Left ventricle myocardium inferior (tissue), 1 donor: ENCODE measurements around the gene FOXO3. TPM values are rescaled to one million over a fixed set of nuclear protein-coding genes. Genes with fewer than 3 reads are reported as not detected.

Experiments
- DNase-seq: peaks from one replicate; pipeline ENCODE4 v3.0.0-alpha.2; 2020
- H3K27ac ChIP-seq: fragments of 200-600 bp; replicated peaks from 2 replicates; pipeline ENCODE4 v1.8.0; 2021
- H3K27me3 ChIP-seq: fragments of 200-600 bp; 2 replicates; pipeline ENCODE4 v1.8.0; 2021; ENCODE audit warnings: low read depth
- H3K36me3 ChIP-seq: fragments of 200-600 bp; 2 replicates; pipeline ENCODE4 v1.8.0; 2021
- H3K4me1 ChIP-seq: fragments of 200-600 bp; 2 replicates; pipeline ENCODE4 v1.8.0; 2021
- H3K4me3 ChIP-seq: fragments of 200-600 bp; 2 replicates; pipeline ENCODE4 v1.8.0; 2021; ENCODE audit warnings: mild to moderate bottlenecking, moderate library complexity
- H3K9me3 ChIP-seq: fragments of 200-600 bp; replicated peaks from 2 replicates; pipeline ENCODE4 v1.8.0; 2021
- intact Hi-C: fragments of 100-400 bp; cut with micrococcal nuclease; formaldehyde crosslinking; loops from one replicate; pipeline ENCODE4 v1.11.0; 2022
- total RNA-seq: library from RNA; stranded (reverse); fragmentation: NEBNext Ultra II Directional; extraction: Animal tissue kit (Norgen Biotek cat#: 25700); gene quantifications from one replicate; pipeline ENCODE4 v1.2.1, GENCODE V29; 2021
- TF ChIP-seq, protein P1 (sequence below): fragments of 200-600 bp; IDR thresholded peaks from 2 replicates; pipeline ENCODE4 v1.8.0; 2021; ENCODE audit warnings: antibody characterized with exemption, mild to moderate bottlenecking, borderline replicate concordance
- donor health status: DM: no; HTN: yes; CAD: no; lungs with severe emphysema.

FOXO3 gene
- total RNA-seq, 1 donor from 2014 or later = 34.8 TPM

DNA sequence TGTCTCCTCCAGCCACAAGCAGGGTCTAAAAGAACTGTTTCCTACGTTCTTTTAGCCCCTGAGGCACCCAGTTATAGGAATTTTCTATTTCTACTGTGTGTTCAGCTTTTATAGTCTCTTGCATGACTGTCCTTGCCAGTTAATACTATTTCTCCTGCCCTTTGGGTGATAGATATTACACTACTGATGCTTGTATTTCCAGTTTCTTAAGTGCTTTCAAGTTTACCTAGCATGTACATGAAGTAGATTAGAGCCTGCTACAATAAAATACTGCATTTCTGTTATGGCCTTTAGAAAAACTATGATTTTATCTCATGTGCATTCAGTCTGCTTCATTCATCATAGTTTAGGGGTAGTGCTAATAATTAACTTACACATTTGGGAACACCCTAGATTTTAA is 89.6 kb downstream of the FOXO3 start:
- H3K4me1 ChIP-seq = peaks cover 100% of the 10 kb centered on the region
- TF ChIP-seq, protein P1, sequence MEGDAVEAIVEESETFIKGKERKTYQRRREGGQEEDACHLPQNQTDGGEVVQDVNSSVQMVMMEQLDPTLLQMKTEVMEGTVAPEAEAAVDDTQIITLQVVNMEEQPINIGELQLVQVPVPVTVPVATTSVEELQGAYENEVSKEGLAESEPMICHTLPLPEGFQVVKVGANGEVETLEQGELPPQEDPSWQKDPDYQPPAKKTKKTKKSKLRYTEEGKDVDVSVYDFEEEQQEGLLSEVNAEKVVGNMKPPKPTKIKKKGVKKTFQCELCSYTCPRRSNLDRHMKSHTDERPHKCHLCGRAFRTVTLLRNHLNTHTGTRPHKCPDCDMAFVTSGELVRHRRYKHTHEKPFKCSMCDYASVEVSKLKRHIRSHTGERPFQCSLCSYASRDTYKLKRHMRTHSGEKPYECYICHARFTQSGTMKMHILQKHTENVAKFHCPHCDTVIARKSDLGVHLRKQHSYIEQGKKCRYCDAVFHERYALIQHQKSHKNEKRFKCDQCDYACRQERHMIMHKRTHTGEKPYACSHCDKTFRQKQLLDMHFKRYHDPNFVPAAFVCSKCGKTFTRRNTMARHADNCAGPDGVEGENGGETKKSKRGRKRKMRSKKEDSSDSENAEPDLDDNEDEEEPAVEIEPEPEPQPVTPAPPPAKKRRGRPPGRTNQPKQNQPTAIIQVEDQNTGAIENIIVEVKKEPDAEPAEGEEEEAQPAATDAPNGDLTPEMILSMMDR = no peak
- no peaks in the 10 kb centered on the region for H3K9me3 ChIP-seq
- no peaks in the 10 kb centered on the region for H3K36me3 ChIP-seq
- H3K27ac ChIP-seq = peak overlapping the region; percentile 94
- intact Hi-C loops = loop anchor here (10.0 kb wide), 1 partner anchor 86 kb away; the partner anchor contains the start of gene FOXO3
- H3K27me3 ChIP-seq = no peaks in the 10 kb centered on the region
- no peak overlapping the region for H3K4me3 ChIP-seq
- no peak for DNase-seq

DNA sequence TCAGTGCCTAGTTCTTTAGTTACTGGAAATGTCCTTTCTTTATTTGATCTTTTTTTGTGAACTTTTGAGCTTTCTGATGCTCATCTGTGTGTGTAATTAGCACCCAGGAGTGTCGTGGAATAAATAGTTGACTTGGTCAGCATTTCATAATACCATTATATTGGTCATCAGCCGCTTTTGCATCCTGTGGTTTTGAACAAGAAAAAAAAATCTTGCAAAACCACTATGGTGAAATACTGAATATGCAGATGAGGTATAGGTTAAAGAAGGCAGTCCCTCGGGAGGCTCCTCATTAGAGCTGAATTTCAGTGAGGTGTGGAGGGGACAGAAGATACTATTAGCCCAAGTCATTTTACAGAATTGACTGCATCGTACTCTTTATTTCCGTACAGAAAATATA is 90.1 kb downstream of the FOXO3 start:
- no peaks in the 10 kb centered on the region for H3K9me3 ChIP-seq
- no peak for DNase-seq
- H3K27ac ChIP-seq = peak overlapping the region; percentile 94
- H3K36me3 ChIP-seq = no peaks in the 10 kb centered on the region
- H3K4me3 ChIP-seq = no peak overlapping the region
- intact Hi-C loops = loop anchor here (10.0 kb wide), 1 partner anchor 86 kb away; the partner anchor contains the start of gene FOXO3
- no peaks in the 10 kb centered on the region for H3K27me3 ChIP-seq
- TF ChIP-seq, protein P1 = no peak
- peaks cover 100% of the 10 kb centered on the region for H3K4me1 ChIP-seq

DNA sequence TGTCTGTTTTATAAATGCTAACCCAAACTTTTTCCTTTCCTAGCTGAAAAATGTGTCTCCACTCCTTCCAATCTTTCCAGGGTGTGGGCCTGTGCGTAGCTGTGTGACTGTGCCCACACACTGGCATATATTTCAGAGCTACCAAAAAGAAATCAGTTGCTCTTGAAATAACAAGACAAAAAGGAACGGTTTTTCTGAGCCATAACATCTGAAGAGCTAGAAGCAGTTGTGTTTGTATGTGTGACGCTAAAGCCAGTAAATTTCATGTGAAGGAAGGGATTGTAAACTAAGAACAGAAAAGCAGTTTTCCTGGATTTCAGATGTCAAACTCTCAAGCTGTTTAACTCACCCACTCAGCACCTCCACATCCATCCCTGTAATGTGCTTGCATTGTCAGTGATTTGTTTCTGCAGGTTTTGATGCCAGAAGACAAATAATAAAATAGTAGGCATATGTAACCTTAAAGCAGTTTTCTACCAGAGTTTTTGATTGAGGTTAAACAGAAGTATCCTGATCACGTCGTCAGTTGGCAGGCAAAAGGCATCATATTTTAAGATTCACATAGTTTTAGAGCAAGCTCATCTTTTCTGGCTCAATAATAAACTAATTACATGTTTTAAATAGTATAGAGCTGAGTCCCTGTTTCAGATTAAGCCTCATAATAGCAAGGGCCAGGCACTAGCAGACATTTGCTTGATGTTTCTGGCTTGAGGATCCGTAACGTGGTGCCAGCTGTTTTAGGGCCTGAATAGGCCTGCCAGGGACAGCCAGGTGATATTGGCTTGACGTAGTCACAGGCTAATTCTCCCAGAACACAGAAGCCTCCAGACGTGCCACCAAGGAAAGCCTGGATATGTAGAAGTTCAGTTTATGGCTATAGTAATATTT is 90.9 kb downstream of the FOXO3 start:
- H3K27me3 ChIP-seq = no peaks in the 10 kb centered on the region
- intact Hi-C loops = loop anchor here (10.0 kb wide), 1 partner anchor 87 kb away; the partner anchor contains the start of gene FOXO3
- H3K4me1 ChIP-seq = peaks cover 100% of the 10 kb centered on the region
- H3K9me3 ChIP-seq = no peaks in the 10 kb centered on the region
- DNase-seq = peak; percentile 36
- H3K36me3 ChIP-seq = no peaks in the 10 kb centered on the region
- peak overlapping the region; percentile 94 for H3K27ac ChIP-seq
- TF ChIP-seq, protein P1 = no peak
- no peak overlapping the region for H3K4me3 ChIP-seq

DNA sequence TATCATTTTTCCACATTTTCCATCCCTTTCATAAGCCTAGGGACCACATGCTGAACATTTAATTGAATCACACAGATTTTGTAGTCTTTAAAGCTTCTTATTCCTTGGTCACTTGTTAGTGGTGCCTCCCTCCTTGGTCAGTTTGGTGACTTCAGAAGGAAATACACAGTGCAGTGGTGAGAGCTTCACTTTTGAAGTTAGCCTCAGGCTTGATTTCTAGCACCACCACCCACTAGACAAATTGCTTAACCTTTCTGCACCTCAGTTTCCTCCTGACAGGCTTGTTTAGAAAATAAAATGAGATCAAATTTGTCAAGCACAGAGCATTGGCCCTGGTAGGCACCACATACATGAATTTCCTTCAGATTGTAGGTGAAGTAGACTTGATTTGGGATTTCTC is 91.7 kb downstream of the FOXO3 start:
- no peak for DNase-seq
- TF ChIP-seq, protein P1 = no peak
- Histone ChIP-seq H3K4me1 (peaks cover 100% of the 10 kb centered on the region), H3K36me3 (no peaks in the 10 kb centered on the region), H3K27ac (peak overlapping the region; percentile 94), H3K27me3 (no peaks in the 10 kb centered on the region), H3K9me3 (no peaks in the 10 kb centered on the region), H3K4me3 (no peak overlapping the region)
- intact Hi-C loops = loop anchor here (10.0 kb wide), 1 partner anchor 88 kb away; the partner anchor contains the start of gene FOXO3

DNA sequence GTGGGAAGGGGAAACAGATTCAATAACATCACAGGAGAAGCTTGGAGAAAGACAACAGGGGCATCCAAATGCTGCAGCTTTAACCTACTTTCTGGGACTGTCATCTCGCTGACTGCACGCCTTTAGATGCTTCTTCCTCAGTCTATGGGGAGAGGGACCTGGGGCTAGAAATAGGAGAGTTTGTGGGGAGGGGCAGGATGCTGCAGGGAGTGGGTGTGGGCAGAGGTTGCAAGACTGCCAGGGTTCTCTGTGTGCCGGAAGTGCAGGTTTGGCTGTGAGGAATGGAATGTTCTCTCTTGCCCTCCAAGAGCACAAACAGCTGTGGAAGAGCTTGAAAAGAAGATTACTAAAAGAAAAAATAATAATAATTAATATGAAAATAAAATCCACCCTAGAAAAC is 93.2 kb downstream of the FOXO3 start:
- peak; percentile 78 for DNase-seq
- Histone ChIP-seq H3K27ac (peak overlapping the region; percentile 94), H3K4me3 (peak overlapping the region; percentile 18), H3K27me3 (no peaks in the 10 kb centered on the region), H3K4me1 (peaks cover 97% of the 10 kb centered on the region), H3K9me3 (no peaks in the 10 kb centered on the region), H3K36me3 (no peaks in the 10 kb centered on the region)
- intact Hi-C loops = loop anchor here (10.0 kb wide), 1 partner anchor 89 kb away; the partner anchor contains the start of gene FOXO3
- TF ChIP-seq, protein P1 = no peak
